Activated CD4-positive, alpha-beta memory T cell treated with anti-CD3 and anti-CD28 coated beads for 36 hours (primary cell): ENCODE data around the gene PANX1. TPM values are rescaled to one million over a fixed set of nuclear protein-coding genes. Genes with fewer than 3 reads are reported as not detected.
A peak's percentile ranks its signal among the peaks of the same experiment; 100 is the strongest.

Experiments used
- CTCF ChIA-PET: fragments of 350-600 bp; sonication (Branson Sonifier 250); formaldehyde crosslinking; loops from one replicate; lab custom pipeline; 2021; ENCODE audit warnings: antibody characterized with exemption, inconsistent platforms; lab: Charles Lee
- POLR2A ChIA-PET: fragments of 350-600 bp; sonication (Branson Sonifier 250); formaldehyde crosslinking; loops from one replicate; lab custom pipeline; 2021; ENCODE audit warnings: antibody characterized with exemption; lab: Charles Lee
- DNase-seq: peaks from one replicate; pipeline ENCODE4 v3.0.0-alpha.2; 2020
- H3K27ac Mint-ChIP-seq: one replicate; pipeline ENCODE4 v1.8.0; 2021; ENCODE audit warnings: mixed read lengths
- H3K27me3 Mint-ChIP-seq: one replicate; pipeline ENCODE4 v1.8.0; 2021; ENCODE audit warnings: mixed read lengths
- H3K36me3 Mint-ChIP-seq: one replicate; pipeline ENCODE4 v1.8.0; 2021; ENCODE audit warnings: mixed read lengths
- H3K4me1 Mint-ChIP-seq: one replicate; pipeline ENCODE4 v1.8.0; 2021; ENCODE audit warnings: low read depth, mixed read lengths
- H3K4me3 Mint-ChIP-seq: one replicate; pipeline ENCODE4 v1.8.0; 2021; ENCODE audit warnings: mild to moderate bottlenecking, mixed read lengths
- H3K9me3 Mint-ChIP-seq: one replicate; pipeline ENCODE4 v1.8.0; 2021; ENCODE audit warnings: mixed read lengths
- intact Hi-C: fragments of 100-400 bp; cut with micrococcal nuclease; formaldehyde crosslinking; loops from one replicate; pipeline ENCODE4 v1.15.1; 2023
- total RNA-seq, 2 experiments: library from RNA; stranded (reverse); gene quantifications; one replicate each; pipeline ENCODE4 v1.2.3, GENCODE V29; 2021

PANX1 gene
- total RNA-seq, 2 experiments from 2014 or later, result 11.4 to 11.7 TPM

DNA sequence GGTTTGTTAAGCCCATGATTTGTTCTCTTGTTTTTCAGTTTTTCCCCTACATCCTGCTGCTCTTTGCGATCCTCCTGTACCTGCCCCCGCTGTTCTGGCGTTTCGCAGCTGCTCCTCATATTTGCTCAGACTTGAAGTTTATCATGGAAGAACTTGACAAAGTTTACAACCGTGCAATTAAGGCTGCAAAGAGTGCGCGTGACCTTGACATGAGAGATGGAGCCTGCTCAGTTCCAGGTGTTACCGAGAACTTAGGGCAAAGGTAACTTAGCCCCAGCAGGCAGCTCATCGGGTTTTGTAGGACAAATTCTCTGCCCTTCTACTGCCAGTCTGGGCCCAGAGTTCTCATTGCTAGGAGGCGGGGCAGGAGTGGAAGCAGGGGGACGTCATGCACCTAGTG, 49.7 kb downstream of the PANX1 start:
- intact Hi-C loops, result no loop called here
- Mint-ChIP-seq H3K4me1 (no peaks in the 10 kb centered on the region), H3K9me3 (no peaks in the 10 kb centered on the region), H3K27ac (no peak overlapping the region), H3K4me3 (no peak overlapping the region), H3K36me3 (peaks cover 39% of the 10 kb centered on the region), H3K27me3 (no peaks in the 10 kb centered on the region)
- DNase-seq, result no peak
- ChIA-PET CTCF (no interaction called here), POLR2A (no interaction called here)

DNA sequence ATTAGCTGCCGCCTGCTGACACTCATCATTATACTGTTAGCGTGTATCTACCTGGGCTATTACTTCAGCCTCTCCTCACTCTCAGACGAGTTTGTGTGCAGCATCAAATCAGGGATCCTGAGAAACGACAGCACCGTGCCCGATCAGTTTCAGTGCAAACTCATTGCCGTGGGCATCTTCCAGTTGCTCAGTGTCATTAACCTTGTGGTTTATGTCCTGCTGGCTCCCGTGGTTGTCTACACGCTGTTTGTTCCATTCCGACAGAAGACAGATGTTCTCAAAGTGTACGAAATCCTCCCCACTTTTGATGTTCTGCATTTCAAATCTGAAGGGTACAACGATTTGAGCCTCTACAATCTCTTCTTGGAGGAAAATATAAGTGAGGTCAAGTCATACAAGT, 51.1 kb downstream of the PANX1 start:
- intact Hi-C loops, result loop anchor here (5.0 kb wide), 1 partner anchor 52 kb away; the partner anchor contains the start of gene PANX1
- ChIA-PET POLR2A (no interaction called here), CTCF (no interaction called here)

DNA sequence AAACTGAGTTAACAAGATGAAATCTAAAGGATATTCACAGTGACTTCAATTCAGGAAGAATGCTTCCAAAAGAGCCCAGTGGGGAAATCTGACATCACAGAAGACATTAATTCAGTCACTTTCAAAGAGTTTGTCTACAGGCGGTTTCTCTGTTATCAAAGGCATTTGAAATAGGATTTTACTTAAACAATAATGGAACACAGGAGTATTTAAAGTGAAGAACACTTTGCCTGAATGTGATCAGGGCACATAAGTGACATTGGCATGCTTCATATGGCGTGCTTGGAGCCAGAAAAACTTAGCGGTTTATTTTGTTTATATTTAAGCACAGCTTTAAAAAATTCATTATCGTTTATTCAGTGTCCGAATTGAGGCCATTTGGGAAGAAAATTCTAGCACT, 52.9 kb downstream of the PANX1 start:
- H3K27ac Mint-ChIP-seq, result no peak overlapping the region
- CTCF ChIA-PET, result no interaction called here
- H3K27me3 Mint-ChIP-seq, result no peaks in the 10 kb centered on the region
- POLR2A ChIA-PET, result no interaction called here
- H3K9me3 Mint-ChIP-seq, result no peaks in the 10 kb centered on the region
- H3K4me1 Mint-ChIP-seq, result no peaks in the 10 kb centered on the region
- no peak for DNase-seq
- H3K36me3 Mint-ChIP-seq, result peaks cover 41% of the 10 kb centered on the region
- H3K4me3 Mint-ChIP-seq, result no peak overlapping the region
- intact Hi-C loops, result loop anchor here (5.0 kb wide), 1 partner anchor 54 kb away; the partner anchor contains the start of gene PANX1

More for the DNA sequence above, 51.1 kb downstream of the PANX1 start:
- DNase-seq, result no peak
- no peaks in the 10 kb centered on the region for H3K9me3 Mint-ChIP-seq
- no peaks in the 10 kb centered on the region for H3K27me3 Mint-ChIP-seq
- H3K27ac Mint-ChIP-seq, result no peak overlapping the region
- H3K4me3 Mint-ChIP-seq, result no peak overlapping the region
- peaks cover 40% of the 10 kb centered on the region for H3K36me3 Mint-ChIP-seq
- H3K4me1 Mint-ChIP-seq, result no peaks in the 10 kb centered on the region

DNA sequence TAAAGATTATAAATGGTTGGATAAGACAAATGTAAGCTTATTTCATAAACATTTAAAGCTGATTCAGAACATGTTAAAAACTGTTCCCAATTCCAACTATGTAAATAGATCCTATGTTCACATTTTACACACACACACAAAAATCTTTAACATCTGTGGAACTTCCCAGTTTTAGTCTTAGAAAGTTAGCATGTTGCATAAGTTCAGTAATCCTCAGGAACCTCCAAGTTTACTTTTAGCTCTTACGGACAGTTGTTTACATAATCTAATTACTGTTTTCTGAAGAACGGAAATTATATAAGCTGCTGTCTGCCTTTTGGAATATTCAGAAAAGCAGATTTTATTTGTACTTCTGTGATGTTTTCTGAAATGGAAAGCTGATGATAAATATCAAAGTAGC, 53.3 kb downstream of the PANX1 start:
- DNase-seq, result no peak
- no peak overlapping the region for H3K27ac Mint-ChIP-seq
- POLR2A ChIA-PET, result no interaction called here
- peaks cover 38% of the 10 kb centered on the region for H3K36me3 Mint-ChIP-seq
- H3K9me3 Mint-ChIP-seq, result no peaks in the 10 kb centered on the region
- H3K27me3 Mint-ChIP-seq, result no peaks in the 10 kb centered on the region
- no peaks in the 10 kb centered on the region for H3K4me1 Mint-ChIP-seq
- CTCF ChIA-PET, result interaction anchor here (1.4 kb wide), 1 partner anchor 9 kb away, joined by 4 read pairs; no protein-coding TSS in a partner anchor
- intact Hi-C loops, result loop anchor here (5.0 kb wide), 1 partner anchor 55 kb away; the partner anchor contains the start of gene PANX1
- H3K4me3 Mint-ChIP-seq, result no peak overlapping the region

DNA sequence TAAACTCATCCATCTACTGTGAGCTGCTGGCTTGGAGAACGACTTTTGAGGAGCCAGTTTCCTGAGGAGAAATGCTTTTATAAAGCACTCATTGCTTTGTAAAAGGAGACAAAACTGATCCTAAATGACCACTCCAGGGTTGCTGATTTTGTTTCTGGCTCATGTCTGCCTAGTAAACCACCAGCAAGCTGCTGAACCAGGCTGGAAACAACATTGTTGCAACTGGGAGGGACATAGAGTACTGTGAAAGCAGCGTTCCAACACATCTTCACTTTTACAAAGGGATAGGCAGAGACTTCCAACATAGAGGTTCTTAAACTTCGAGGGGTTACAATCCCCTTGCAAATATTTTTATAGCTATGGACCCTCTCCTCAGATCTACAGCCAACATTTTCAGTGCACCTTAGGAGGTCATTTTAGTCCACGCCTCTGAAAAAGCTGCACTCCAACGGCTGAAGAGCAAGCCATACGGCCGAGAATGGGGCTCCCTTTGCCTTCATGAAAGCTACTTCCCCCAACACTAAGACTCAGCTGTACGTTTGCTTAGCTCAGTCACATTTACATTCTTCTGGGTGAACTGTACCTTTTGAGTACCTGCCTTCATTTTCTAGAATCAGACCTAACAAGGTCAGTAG, 54.7 kb downstream of the PANX1 start:
- H3K27me3 Mint-ChIP-seq, result no peaks in the 10 kb centered on the region

DNA sequence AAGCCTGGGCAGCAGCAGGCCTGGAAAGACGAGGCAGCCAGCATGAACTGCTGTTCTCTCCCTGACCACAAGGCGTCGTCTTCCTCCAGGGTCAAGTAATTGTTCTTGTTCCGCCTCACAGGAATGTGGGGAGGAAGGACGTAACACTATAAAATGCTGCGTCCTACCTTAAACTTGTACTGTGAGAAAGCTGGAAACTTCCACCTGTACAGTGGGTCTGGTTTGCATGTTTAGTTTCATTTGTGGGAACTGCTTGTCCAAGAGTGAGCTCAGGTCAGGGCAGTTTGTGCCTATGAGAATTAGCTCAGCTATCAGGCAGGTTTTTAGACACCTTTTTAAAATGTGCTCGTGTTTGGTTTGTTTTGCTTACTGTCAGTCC, 55.2 kb downstream of the PANX1 start:
- DNase-seq, result peak; percentile 42

More for the DNA sequence above, 54.7 kb downstream of the PANX1 start:
- no peak for DNase-seq
- no peaks in the 10 kb centered on the region for H3K4me1 Mint-ChIP-seq
- no peaks in the 10 kb centered on the region for H3K9me3 Mint-ChIP-seq
- intact Hi-C loops, result loop anchor here (5.0 kb wide), 1 partner anchor 56 kb away; the partner anchor contains the start of gene PANX1
- CTCF ChIA-PET, result interaction anchor here (1.0 to 1.8 kb wide), 6 partner anchors 9 to 322 kb away, joined by 3 to 8 read pairs (median 4); no protein-coding TSS in a partner anchor
- H3K27ac Mint-ChIP-seq, result no peak overlapping the region
- no peak overlapping the region for H3K4me3 Mint-ChIP-seq
- POLR2A ChIA-PET, result no interaction called here
- H3K36me3 Mint-ChIP-seq, result peaks cover 30% of the 10 kb centered on the region

DNA sequence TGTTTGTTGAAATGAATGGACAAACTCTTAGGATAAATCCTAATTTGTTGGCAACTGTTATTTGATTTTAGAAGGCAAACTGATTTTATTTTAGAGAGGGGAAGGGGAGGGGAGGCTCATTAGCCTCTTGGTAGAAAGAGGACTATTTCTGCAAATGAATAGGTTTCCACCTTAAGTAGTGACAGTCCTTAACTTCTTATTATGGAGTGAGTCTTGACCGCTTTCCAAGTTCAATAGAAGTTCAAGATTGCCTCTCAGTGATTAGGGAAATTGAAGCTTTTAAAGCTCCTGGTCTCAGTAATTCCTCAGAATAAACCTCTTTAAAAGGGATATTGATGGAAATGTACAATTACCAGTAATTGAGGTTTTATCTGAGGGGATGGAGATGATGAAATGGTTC, 55.7 kb downstream of the PANX1 start:
- intact Hi-C loops, result loop anchor here (5.0 kb wide), 1 partner anchor 57 kb away; the partner anchor contains the start of gene PANX1
- no peaks in the 10 kb centered on the region for H3K27me3 Mint-ChIP-seq
- CTCF ChIA-PET, result interaction anchor here (0.6 to 1.8 kb wide), 7 partner anchors 8 to 56 kb away, joined by 4 to 8 read pairs (median 4); partner anchors contain the start of gene PANX1

More for the DNA sequence above, 55.2 kb downstream of the PANX1 start:
- Mint-ChIP-seq H3K4me1 (no peaks in the 10 kb centered on the region), H3K27me3 (no peaks in the 10 kb centered on the region), H3K9me3 (peaks cover 3% of the 10 kb centered on the region), H3K4me3 (no peak overlapping the region), H3K27ac (no peak overlapping the region), H3K36me3 (peaks cover 27% of the 10 kb centered on the region)
- CTCF ChIA-PET, result interaction anchor here (0.6 to 1.8 kb wide), 9 partner anchors 8 to 321 kb away, joined by 3 to 8 read pairs (median 4); partner anchors contain the start of gene PANX1
- intact Hi-C loops, result loop anchor here (5.0 kb wide), 1 partner anchor 57 kb away; the partner anchor contains the start of gene PANX1
- POLR2A ChIA-PET, result no interaction called here

DNA sequence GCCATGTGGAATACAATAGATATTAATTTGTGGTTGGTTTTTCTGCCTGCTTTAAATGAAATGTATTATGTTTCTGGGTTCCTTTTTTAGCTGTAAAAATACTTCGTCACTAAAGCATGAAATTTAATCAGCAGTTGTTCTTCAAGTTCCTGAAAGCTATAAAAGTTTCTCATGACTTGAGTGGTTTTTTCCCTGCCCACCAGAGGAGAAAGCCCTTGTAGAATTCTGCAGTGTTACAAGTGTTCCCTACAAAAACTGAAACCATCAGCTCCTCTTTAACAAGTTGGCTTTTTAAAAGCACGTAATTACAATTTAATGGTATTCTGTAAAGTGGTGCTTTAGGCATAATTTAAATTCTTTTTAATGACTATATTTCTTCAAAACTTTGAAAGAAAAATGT, 56.2 kb downstream of the PANX1 start:
- intact Hi-C loops, result loop anchor here (5.0 kb wide), 1 partner anchor 58 kb away; the partner anchor contains the start of gene PANX1
- CTCF ChIA-PET, result interaction anchor here (1.0 to 1.6 kb wide), 2 partner anchors 9 to 12 kb away, joined by 4 to 5 read pairs; no protein-coding TSS in a partner anchor
- POLR2A ChIA-PET, result no interaction called here
- Mint-ChIP-seq H3K27me3 (no peaks in the 10 kb centered on the region), H3K4me3 (no peak overlapping the region), H3K27ac (no peak overlapping the region), H3K36me3 (peaks cover 21% of the 10 kb centered on the region), H3K4me1 (no peaks in the 10 kb centered on the region), H3K9me3 (peaks cover 6% of the 10 kb centered on the region)
- no peak for DNase-seq

More for the DNA sequence above, 55.7 kb downstream of the PANX1 start:
- no peaks in the 10 kb centered on the region for H3K4me1 Mint-ChIP-seq
- H3K36me3 Mint-ChIP-seq, result peaks cover 25% of the 10 kb centered on the region
- peaks cover 4% of the 10 kb centered on the region for H3K9me3 Mint-ChIP-seq
- DNase-seq, result no peak
- no peak overlapping the region for H3K27ac Mint-ChIP-seq
- no peak overlapping the region for H3K4me3 Mint-ChIP-seq
- POLR2A ChIA-PET, result no interaction called here

DNA sequence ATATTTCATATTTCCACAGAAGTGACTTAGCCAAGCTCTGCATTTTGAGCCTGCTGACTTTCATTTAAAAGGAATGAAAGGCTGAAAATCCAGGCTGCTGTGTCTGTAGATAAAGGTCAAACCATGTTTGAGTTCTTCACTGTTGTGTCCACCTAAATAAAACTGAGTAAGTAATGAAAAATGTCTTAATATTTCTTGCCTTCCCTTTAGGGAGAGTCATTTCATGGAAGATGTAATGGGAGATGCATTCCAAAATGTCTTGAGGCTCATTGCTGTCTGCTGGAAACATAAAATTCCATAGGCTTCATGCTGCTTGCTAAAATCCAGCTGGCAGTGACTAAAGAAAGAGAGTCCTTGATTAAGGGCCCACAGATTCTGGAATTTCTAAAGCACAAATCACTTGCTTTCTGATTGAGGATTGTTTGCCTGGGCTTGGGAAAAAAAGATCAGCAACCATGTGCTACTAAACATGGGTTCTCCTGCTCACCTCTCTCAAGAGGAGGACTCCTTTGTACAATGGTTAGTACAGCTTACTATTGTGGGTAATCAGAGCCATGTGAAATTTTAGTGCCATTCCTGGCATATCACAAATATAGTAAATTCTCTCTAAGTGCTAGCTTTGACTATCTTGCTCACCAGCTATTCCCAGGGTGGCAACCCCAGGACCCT, 56.9 kb downstream of the PANX1 start:
- ChIA-PET CTCF (no interaction called here), POLR2A (no interaction called here)
- no peaks in the 10 kb centered on the region for H3K27me3 Mint-ChIP-seq
- H3K4me3 Mint-ChIP-seq, result no peak overlapping the region
- H3K27ac Mint-ChIP-seq, result no peak overlapping the region
- peaks cover 16% of the 10 kb centered on the region for H3K36me3 Mint-ChIP-seq
- no peak for DNase-seq
- no peaks in the 10 kb centered on the region for H3K4me1 Mint-ChIP-seq
- intact Hi-C loops, result no loop called here
- peaks cover 10% of the 10 kb centered on the region for H3K9me3 Mint-ChIP-seq

DNA sequence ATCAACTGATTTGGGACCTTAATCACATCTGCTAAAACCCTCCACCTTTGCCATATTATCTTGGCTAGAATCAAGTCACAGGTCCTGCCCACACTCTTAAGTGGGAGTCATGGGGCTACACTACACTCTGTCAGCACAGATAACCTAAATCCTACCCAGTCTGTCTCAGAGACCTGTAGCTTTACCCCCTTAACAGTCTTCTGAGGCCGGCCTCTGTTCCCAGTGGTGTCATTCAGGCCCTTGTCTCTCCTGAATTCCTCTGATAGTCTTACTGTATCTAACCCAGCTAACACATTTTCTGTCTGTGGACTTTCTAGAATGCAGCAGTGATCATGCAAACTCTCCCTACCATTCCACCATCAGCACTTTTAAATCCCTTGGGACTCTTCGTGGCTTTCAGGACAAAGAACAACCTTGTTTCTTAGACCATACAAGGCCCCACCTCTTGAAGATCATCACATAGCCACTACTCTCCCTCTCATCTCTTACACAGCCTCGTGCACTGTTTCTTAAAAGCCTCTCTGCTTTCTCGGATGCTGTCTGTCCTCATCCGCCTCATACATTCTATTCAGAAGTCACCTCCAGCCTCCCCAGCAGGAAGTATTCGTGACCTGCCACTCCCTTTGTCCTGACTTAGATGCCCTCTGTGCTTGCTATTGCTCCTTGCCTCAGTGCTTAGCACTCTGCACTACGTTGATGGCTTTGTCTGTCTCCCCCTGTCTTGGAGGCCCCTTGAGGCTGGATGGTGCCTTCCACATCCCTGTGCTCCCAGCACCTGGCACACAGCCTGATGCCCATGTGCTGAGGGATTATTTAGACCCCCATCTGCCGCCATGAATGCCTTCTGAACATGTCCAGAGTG, 57.9 kb downstream of the PANX1 start:
- ChIA-PET POLR2A (no interaction called here), CTCF (no interaction called here)
- DNase-seq, result no peak
- Mint-ChIP-seq H3K9me3 (peaks cover 11% of the 10 kb centered on the region), H3K4me1 (no peaks in the 10 kb centered on the region), H3K4me3 (no peak overlapping the region), H3K36me3 (peaks cover 8% of the 10 kb centered on the region), H3K27ac (no peak overlapping the region), H3K27me3 (no peaks in the 10 kb centered on the region)
- intact Hi-C loops, result no loop called here

DNA sequence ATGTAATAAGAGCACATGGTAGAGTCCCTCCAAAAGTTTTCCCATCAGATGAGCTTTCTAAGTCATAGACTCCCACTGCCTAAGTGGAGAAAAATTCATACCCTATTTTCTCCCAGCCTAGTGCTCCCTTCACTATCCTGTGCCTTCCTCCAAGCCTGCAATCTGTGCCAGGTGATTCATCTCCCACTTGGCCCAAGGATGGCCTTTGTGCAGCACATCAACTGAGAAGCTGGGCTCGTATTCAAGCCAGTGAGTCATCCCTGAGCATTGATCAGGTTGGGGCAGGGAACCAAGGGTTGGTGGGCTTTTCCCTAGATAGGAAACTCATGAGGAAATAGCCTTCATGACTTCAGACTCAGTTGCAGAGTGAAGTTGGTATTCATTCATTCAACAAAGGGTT, 64.6 kb downstream of the PANX1 start:
- Mint-ChIP-seq H3K27me3 (no peaks in the 10 kb centered on the region), H3K36me3 (peaks cover 2% of the 10 kb centered on the region), H3K4me1 (no peaks in the 10 kb centered on the region), H3K9me3 (peaks cover 11% of the 10 kb centered on the region), H3K27ac (no peak overlapping the region), H3K4me3 (no peak overlapping the region)
- intact Hi-C loops, result no loop called here
- no peak for DNase-seq
- POLR2A ChIA-PET, result no interaction called here
- CTCF ChIA-PET, result interaction anchor here (1.1 kb wide), 1 partner anchor 10 kb away, joined by 4 read pairs; no protein-coding TSS in a partner anchor
